SK-N-SH treated with all-trans-retinoic acid at 6 μM for 48 hours (cell line): Measurements from ENCODE around the gene PTPRB.

ENCODE experiments used
- ZFP3 ChIP-seq: fragments of 250-450 bp; sonication (Bioruptor Pico); IDR thresholded peaks from 2 replicates; pipeline ENCODE4 v1.5.0; 2020; ENCODE audit warnings: mild to moderate bottlenecking, moderate library complexity
- TF ChIP-seq, protein P1 (sequence below): fragments of 250-450 bp; sonication (Bioruptor Pico); IDR thresholded peaks from 2 replicates; pipeline ENCODE4 v1.5.0; 2020; ENCODE audit warnings: mild to moderate bottlenecking, moderate library complexity
- TF ChIP-seq, protein P2 (sequence below): fragments of 250-450 bp; sonication (Bioruptor Pico); IDR thresholded peaks from 2 replicates; pipeline ENCODE4 v1.5.1; 2021; ENCODE audit warnings: mild to moderate bottlenecking, moderate library complexity
- TF ChIP-seq, protein P3 (sequence below): fragments of 250-450 bp; sonication (Bioruptor Pico); IDR thresholded peaks from 2 replicates; pipeline ENCODE4 v1.8.0; 2021; ENCODE audit warnings: low read depth, mild to moderate bottlenecking, moderate library complexity, borderline replicate concordance

DNA sequence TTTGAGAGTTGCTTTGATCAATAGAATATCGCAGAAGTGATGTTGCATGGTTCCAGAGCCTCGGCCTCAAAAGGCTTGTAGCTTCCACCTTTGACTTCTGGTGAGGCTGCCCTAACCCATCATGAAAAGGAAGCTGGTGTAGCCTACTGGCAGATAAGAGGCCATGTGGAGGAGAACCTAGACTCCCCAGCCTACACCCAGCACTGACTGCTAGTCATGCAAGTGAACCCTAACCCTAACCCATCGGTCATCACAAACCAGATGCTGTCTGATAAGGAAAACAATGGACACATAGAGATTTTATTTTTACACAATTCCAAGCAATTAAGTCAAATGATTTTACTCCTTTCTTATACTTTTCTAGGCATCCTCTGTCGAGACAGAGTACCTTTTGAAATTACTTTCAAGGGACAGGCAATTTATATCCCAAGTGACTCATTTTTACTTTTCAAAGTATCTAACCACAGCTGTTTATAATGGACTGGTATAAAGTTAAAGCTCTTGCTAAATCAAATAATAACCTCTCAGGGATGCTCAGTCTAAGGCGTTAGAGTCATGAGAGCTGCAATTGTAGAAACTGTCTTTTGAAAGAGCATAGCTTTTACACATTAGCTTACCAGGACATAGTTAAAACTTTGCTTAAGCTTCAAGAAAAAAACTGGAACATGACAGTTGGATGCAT is 17.6 kb downstream of the PTPRB start:
- no peak for TF ChIP-seq ZFP3 (CRISPR knock-in tag)
- TF ChIP-seq, protein P1, sequence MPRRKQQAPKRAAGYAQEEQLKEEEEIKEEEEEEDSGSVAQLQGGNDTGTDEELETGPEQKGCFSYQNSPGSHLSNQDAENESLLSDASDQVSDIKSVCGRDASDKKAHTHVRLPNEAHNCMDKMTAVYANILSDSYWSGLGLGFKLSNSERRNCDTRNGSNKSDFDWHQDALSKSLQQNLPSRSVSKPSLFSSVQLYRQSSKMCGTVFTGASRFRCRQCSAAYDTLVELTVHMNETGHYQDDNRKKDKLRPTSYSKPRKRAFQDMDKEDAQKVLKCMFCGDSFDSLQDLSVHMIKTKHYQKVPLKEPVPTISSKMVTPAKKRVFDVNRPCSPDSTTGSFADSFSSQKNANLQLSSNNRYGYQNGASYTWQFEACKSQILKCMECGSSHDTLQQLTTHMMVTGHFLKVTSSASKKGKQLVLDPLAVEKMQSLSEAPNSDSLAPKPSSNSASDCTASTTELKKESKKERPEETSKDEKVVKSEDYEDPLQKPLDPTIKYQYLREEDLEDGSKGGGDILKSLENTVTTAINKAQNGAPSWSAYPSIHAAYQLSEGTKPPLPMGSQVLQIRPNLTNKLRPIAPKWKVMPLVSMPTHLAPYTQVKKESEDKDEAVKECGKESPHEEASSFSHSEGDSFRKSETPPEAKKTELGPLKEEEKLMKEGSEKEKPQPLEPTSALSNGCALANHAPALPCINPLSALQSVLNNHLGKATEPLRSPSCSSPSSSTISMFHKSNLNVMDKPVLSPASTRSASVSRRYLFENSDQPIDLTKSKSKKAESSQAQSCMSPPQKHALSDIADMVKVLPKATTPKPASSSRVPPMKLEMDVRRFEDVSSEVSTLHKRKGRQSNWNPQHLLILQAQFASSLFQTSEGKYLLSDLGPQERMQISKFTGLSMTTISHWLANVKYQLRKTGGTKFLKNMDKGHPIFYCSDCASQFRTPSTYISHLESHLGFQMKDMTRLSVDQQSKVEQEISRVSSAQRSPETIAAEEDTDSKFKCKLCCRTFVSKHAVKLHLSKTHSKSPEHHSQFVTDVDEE = no peak
- TF ChIP-seq, protein P2, sequence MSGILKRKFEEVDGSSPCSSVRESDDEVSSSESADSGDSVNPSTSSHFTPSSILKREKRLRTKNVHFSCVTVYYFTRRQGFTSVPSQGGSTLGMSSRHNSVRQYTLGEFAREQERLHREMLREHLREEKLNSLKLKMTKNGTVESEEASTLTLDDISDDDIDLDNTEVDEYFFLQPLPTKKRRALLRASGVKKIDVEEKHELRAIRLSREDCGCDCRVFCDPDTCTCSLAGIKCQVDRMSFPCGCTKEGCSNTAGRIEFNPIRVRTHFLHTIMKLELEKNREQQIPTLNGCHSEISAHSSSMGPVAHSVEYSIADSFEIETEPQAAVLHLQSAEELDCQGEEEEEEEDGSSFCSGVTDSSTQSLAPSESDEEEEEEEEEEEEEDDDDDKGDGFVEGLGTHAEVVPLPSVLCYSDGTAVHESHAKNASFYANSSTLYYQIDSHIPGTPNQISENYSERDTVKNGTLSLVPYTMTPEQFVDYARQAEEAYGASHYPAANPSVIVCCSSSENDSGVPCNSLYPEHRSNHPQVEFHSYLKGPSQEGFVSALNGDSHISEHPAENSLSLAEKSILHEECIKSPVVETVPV (CRISPR knock-in tag) = no peak
- TF ChIP-seq, protein P3, sequence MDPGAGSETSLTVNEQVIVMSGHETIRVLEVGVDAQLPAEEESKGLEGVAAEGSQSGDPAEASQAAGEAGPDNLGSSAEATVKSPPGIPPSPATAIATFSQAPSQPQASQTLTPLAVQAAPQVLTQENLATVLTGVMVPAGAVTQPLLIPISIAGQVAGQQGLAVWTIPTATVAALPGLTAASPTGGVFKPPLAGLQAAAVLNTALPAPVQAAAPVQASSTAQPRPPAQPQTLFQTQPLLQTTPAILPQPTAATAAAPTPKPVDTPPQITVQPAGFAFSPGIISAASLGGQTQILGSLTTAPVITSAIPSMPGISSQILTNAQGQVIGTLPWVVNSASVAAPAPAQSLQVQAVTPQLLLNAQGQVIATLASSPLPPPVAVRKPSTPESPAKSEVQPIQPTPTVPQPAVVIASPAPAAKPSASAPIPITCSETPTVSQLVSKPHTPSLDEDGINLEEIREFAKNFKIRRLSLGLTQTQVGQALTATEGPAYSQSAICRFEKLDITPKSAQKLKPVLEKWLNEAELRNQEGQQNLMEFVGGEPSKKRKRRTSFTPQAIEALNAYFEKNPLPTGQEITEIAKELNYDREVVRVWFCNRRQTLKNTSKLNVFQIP = no peak
